ENCODE data around the gene GLG1. TPM values are rescaled to one million over a fixed set of nuclear protein-coding genes. Genes with fewer than 3 reads are reported as not detected.
"Not testable (repeated sequence)": the region's sequence is repeated elsewhere in the genome, so short reads cannot be mapped to it uniquely, and the experiment has no call there.

The GLG1 gene
- total and polyA plus RNA-seq, 2 donors (not counting 3 experiments of a cell fraction or from before 2014, with no cell fraction given), result 86.3 to 165 TPM

DNA sequence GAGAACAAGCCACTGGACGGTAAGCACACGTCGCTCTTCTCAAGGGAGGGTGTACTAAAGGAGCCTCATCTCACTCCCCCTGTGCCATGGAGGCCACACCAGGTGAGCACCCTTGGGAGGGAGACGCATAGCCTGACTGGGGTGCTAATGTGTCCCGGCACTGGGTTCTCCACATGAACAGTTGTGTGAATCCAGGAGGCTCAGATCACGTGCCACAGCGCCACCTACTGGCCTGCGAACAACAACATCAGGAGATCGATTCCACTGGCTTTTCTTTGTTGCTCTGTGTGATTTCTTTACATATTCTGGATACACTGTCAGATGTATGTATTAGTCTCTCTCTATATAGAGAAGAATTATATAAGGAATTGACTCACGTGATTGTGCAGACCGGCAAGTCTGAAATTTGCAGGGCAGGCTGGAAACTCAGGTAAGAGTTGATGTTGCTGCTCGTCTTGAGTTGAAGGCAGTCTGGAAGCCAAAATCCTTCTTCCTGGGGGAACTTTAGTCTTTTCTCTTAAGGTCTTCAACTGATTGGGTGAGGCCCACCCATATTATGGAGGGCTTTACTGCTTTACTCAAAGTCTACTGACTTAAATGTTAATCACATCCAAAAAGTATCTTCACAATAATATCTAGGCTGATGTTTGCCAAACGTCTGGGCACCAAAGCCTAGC, 176.7 kb downstream of the GLG1 start:
- peak; percentile 37 for DNase-seq (ENCODE audit: low read depth, low spot score)
- peak; percentile 91 for FAIRE-seq
- H3K27ac ChIP-seq (ENCODE audit: insufficient read depth, low read depth, low read length); H3K9me3 ChIP-seq (replicated peaks; ENCODE audit: control insufficient read depth, insufficient read depth, low read length); H3K4me2 ChIP-seq (ENCODE audit: insufficient read depth, low read length); BruUV-seq (replicated peaks); H3K27me3 ChIP-seq (ENCODE audit: control insufficient read depth in 2 of 2, insufficient read depth in 2 of 2, low read length in 2 of 2); POLR2A ChIA-PET; dilution Hi-C loops (cut with MboI; ENCODE audit: extremely low pct_ligation_motif_present, low sequenced_read_pairs); H2AFZ ChIP-seq (ENCODE audit: low read depth, low read length); H3K36me3 ChIP-seq (ENCODE audit: control insufficient read depth in 2 of 2, extremely low read depth in 1 of 2, insufficient read depth in 2 of 2, low read length in 2 of 2); H3K9ac ChIP-seq (replicated peaks; ENCODE audit: extremely low read depth, insufficient read depth, low read length); H3K79me2 ChIP-seq (ENCODE audit: control insufficient read depth, insufficient read depth, low read length); H3K4me1 ChIP-seq (ENCODE audit: control insufficient read depth, extremely low read depth, insufficient read depth, low read length); H3K9me1 ChIP-seq (replicated peaks; ENCODE audit: control insufficient read depth, extremely low read depth, insufficient read depth, low read length); H4K20me1 ChIP-seq (replicated peaks; ENCODE audit: control insufficient read depth, extremely low read depth, insufficient read depth, low read length); H3K4me3 ChIP-seq (replicated peaks in 1 of 3; ENCODE audit: insufficient read depth in 1 of 3, low read depth in 1 of 3, low read length in 3 of 3): not testable (repeated sequence)
- intact Hi-C loops (cut with micrococcal nuclease), result loop anchor here (2.0 kb wide), 3 partner anchors 63 to 193 kb away; no protein-coding TSS in a partner anchor
- CTCF ChIA-PET, result interaction anchor here (1.7 kb wide), 1 partner anchor 121 kb away, joined by 8 read pairs; no protein-coding TSS in a partner anchor
- TF ChIP-seq, protein P1, sequence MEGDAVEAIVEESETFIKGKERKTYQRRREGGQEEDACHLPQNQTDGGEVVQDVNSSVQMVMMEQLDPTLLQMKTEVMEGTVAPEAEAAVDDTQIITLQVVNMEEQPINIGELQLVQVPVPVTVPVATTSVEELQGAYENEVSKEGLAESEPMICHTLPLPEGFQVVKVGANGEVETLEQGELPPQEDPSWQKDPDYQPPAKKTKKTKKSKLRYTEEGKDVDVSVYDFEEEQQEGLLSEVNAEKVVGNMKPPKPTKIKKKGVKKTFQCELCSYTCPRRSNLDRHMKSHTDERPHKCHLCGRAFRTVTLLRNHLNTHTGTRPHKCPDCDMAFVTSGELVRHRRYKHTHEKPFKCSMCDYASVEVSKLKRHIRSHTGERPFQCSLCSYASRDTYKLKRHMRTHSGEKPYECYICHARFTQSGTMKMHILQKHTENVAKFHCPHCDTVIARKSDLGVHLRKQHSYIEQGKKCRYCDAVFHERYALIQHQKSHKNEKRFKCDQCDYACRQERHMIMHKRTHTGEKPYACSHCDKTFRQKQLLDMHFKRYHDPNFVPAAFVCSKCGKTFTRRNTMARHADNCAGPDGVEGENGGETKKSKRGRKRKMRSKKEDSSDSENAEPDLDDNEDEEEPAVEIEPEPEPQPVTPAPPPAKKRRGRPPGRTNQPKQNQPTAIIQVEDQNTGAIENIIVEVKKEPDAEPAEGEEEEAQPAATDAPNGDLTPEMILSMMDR (IDR thresholded peaks at IDR 0.05; ENCODE audit: extremely low read depth in 1 of 2, insufficient read depth in 1 of 2, low read depth in 1 of 2, low read length in 2 of 2), result peak; percentile 59 to 60

- H4K20me1 ChIP-seq (replicated peaks; ENCODE audit: control insufficient read depth, extremely low read depth, insufficient read depth, low read length); intact Hi-C loops (cut with micrococcal nuclease); H3K4me3 ChIP-seq (replicated peaks in 1 of 3; ENCODE audit: insufficient read depth in 1 of 3, low read depth in 1 of 3, low read length in 3 of 3); H3K9me1 ChIP-seq (replicated peaks; ENCODE audit: control insufficient read depth, extremely low read depth, insufficient read depth, low read length); H3K27ac ChIP-seq (ENCODE audit: insufficient read depth, low read depth, low read length); BruUV-seq (replicated peaks); H3K4me2 ChIP-seq (ENCODE audit: insufficient read depth, low read length); H3K4me1 ChIP-seq (ENCODE audit: control insufficient read depth, extremely low read depth, insufficient read depth, low read length); H3K36me3 ChIP-seq (ENCODE audit: control insufficient read depth in 2 of 2, extremely low read depth in 1 of 2, insufficient read depth in 2 of 2, low read length in 2 of 2); DNase-seq (ENCODE audit: low read depth, low spot score); CTCF ChIA-PET; FAIRE-seq; H3K27me3 ChIP-seq (ENCODE audit: control insufficient read depth in 2 of 2, insufficient read depth in 2 of 2, low read length in 2 of 2); H3K9ac ChIP-seq (replicated peaks; ENCODE audit: extremely low read depth, insufficient read depth, low read length); H2AFZ ChIP-seq (ENCODE audit: low read depth, low read length); POLR2A ChIA-PET; H3K9me3 ChIP-seq (replicated peaks; ENCODE audit: control insufficient read depth, insufficient read depth, low read length); H3K79me2 ChIP-seq (ENCODE audit: control insufficient read depth, insufficient read depth, low read length); dilution Hi-C loops (cut with MboI; ENCODE audit: extremely low pct_ligation_motif_present, low sequenced_read_pairs): not testable (repeated sequence)
Observed at GRCh38 chr16:74428493-74428892, 178.4 kb downstream of the GLG1 start.

DNA sequence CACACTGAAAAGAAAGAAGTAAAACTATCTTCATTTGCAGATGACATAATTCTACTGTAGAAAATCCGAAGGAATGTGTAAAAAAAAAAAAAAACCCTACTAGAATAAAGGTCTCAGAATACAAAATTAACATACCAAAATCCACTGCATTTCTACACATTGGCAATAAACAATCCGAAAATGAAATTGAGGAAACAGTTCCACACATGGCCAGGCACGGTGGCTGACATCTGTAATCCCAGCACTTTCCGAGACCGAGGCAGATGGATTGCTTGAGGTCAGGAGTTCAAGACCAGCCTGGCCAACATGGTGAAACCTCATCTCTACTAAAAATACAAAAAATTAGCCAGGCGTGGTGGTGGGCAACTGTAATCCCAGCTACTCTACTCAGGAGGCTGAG, 181.2 kb downstream of the GLG1 start:
- H2AFZ ChIP-seq (ENCODE audit: low read depth, low read length); H3K4me1 ChIP-seq (ENCODE audit: control insufficient read depth, extremely low read depth, insufficient read depth, low read length); H3K4me3 ChIP-seq (replicated peaks in 1 of 3; ENCODE audit: insufficient read depth in 1 of 3, low read depth in 1 of 3, low read length in 3 of 3); DNase-seq (ENCODE audit: low read depth, low spot score); POLR2A ChIA-PET; H3K27me3 ChIP-seq (ENCODE audit: control insufficient read depth in 2 of 2, insufficient read depth in 2 of 2, low read length in 2 of 2); H4K20me1 ChIP-seq (replicated peaks; ENCODE audit: control insufficient read depth, extremely low read depth, insufficient read depth, low read length); CTCF ChIA-PET; H3K27ac ChIP-seq (ENCODE audit: insufficient read depth, low read depth, low read length); dilution Hi-C loops (cut with MboI; ENCODE audit: extremely low pct_ligation_motif_present, low sequenced_read_pairs); BruUV-seq (replicated peaks); H3K4me2 ChIP-seq (ENCODE audit: insufficient read depth, low read length); H3K79me2 ChIP-seq (ENCODE audit: control insufficient read depth, insufficient read depth, low read length); intact Hi-C loops (cut with micrococcal nuclease); H3K9me3 ChIP-seq (replicated peaks; ENCODE audit: control insufficient read depth, insufficient read depth, low read length); H3K36me3 ChIP-seq (ENCODE audit: control insufficient read depth in 2 of 2, extremely low read depth in 1 of 2, insufficient read depth in 2 of 2, low read length in 2 of 2); H3K9me1 ChIP-seq (replicated peaks; ENCODE audit: control insufficient read depth, extremely low read depth, insufficient read depth, low read length); H3K9ac ChIP-seq (replicated peaks; ENCODE audit: extremely low read depth, insufficient read depth, low read length); FAIRE-seq: not testable (repeated sequence)

Measured in endothelial cell of umbilical vein (primary cell).